Activated T-helper 17 cell treated with anti-CD3 and anti-CD28 coated beads, Interleukin-2, amount 50 U/mL, for 72 hours (primary cell): ENCODE results near the gene OR8H2. TPM values are rescaled to one million over a fixed set of nuclear protein-coding genes. Genes with fewer than 3 reads are reported as not detected.

Experiments used
- total RNA-seq, 2 donors: library from RNA; stranded (reverse); gene quantifications; one replicate each; pipeline ENCODE4 v1.2.3, GENCODE V29; 2022

OR8H2 gene
- total RNA-seq, 2 donors from 2014 or later: not detected

Other genes with a start within 250 kb of the OR8H2 start
- not detected for gene TRIM51, start 220.4 kb upstream of the OR8H2 start, total RNA-seq
- gene OR5W2, start 189.1 kb upstream of the OR8H2 start, total RNA-seq: not detected
- not detected for gene OR5I1, start 167.3 kb upstream of the OR8H2 start, total RNA-seq
- not detected for gene OR10AG1, start 133.7 kb upstream of the OR8H2 start, total RNA-seq
- gene OR5F1, start 109.1 kb upstream of the OR8H2 start, total RNA-seq: not detected
- not detected for gene OR5AS1, start 76.0 kb upstream of the OR8H2 start, total RNA-seq
- gene OR8I2, start 10.4 kb upstream of the OR8H2 start, total RNA-seq: not detected
- gene OR8H3, start 18.7 kb downstream of the OR8H2 start, total RNA-seq: not detected
- gene OR8J3, start 36.5 kb downstream of the OR8H2 start, total RNA-seq: not detected
- gene OR8K5, start 56.6 kb downstream of the OR8H2 start, total RNA-seq: not detected
- gene OR5J2, start 72.9 kb downstream of the OR8H2 start, total RNA-seq: not detected
- gene OR5T2, start 130.6 kb downstream of the OR8H2 start, total RNA-seq: not detected
- not detected for gene OR5T3, start 148.6 kb downstream of the OR8H2 start, total RNA-seq
- gene OR5T1, start 170.5 kb downstream of the OR8H2 start, total RNA-seq: not detected
- not detected for gene OR8H1, start 188.6 kb downstream of the OR8H2 start, total RNA-seq
- not detected for gene OR8K3, start 211.5 kb downstream of the OR8H2 start, total RNA-seq
- gene OR8K1, start 242.4 kb downstream of the OR8H2 start, total RNA-seq: not detected